ENCODE measurements around the gene CRHBP.

- TF ChIP-seq CTCF (IDR thresholded peaks at IDR 0.05): no peak
- no peak for TF ChIP-seq ZFX (IDR thresholded peaks at IDR 0.05; ENCODE audit: borderline replicate concordance)
These were observed 64.8 kb downstream of the CRHBP start for GRCh38 chr5:77017668-77018067.

Data from 22Rv1 (cell line).